IPS-15b (cell line): ENCODE data around the gene HMX1.

Experiments used
- H3K27me3 ChIP-seq: one replicate; pipeline ENCODE4 v1.6.1; 2013; ENCODE audit warnings: low read length; ENCODE audit not compliant: control insufficient read depth, insufficient read depth
- H3K36me3 ChIP-seq: one replicate; pipeline ENCODE4 v1.6.1; 2013; ENCODE audit warnings: low read length; ENCODE audit not compliant: control insufficient read depth, insufficient read depth
- H3K4me1 ChIP-seq: one replicate; pipeline ENCODE4 v1.6.1; 2013; ENCODE audit warnings: mild to moderate bottlenecking, low read length; ENCODE audit not compliant: control insufficient read depth, insufficient read depth
- H3K4me3 ChIP-seq: one replicate; pipeline ENCODE4 v1.5.1; 2013; ENCODE audit warnings: low read depth, low read length
- H3K9ac ChIP-seq: one replicate; pipeline ENCODE4 v1.6.1; 2013; ENCODE audit warnings: low read depth, mild to moderate bottlenecking, low read length
- H3K9me3 ChIP-seq: one replicate; pipeline ENCODE4 v1.6.1; 2013; ENCODE audit warnings: mild to moderate bottlenecking, low read length; ENCODE audit not compliant: control insufficient read depth, insufficient read depth

Gene HMX1

GRCh38 chr4:8871417-8872401, at the start of gene HMX1:
TSS of gene HMX1 (minus strand) at chr4:8871839. CDS start at chr4:8871614, 225 bp downstream.
- peaks cover 93% of the 10 kb centered on the region for H3K27me3 ChIP-seq
- H3K4me1 ChIP-seq, result no peaks in the 10 kb centered on the region
- H3K9ac ChIP-seq, result no peak within 1 kb of the TSS
- H3K4me3 ChIP-seq, result peak within 1 kb of the TSS; percentile 35
- no peaks in the 10 kb centered on the region for H3K36me3 ChIP-seq
- H3K9me3 ChIP-seq, result no peaks in the 10 kb centered on the region

- Histone ChIP-seq H3K4me3 (no peak overlapping the region), H3K9me3 (no peaks in the 10 kb centered on the region), H3K9ac (no peak overlapping the region), H3K36me3 (no peaks in the 10 kb centered on the region), H3K4me1 (no peaks in the 10 kb centered on the region), H3K27me3 (peaks cover 15% of the 10 kb centered on the region)
These were observed 49.3 kb upstream of the HMX1 start for GRCh38 chr4:8920969-8921368.

- Histone ChIP-seq H3K9me3 (no peaks in the 10 kb centered on the region), H3K27me3 (peaks cover 15% of the 10 kb centered on the region), H3K4me1 (no peaks in the 10 kb centered on the region), H3K4me3 (no peak overlapping the region), H3K36me3 (no peaks in the 10 kb centered on the region), H3K9ac (no peak overlapping the region)
These were observed 48.8 kb upstream of the HMX1 start for GRCh38 chr4:8920289-8920965.

- peaks cover 15% of the 10 kb centered on the region for H3K27me3 ChIP-seq
- no peaks in the 10 kb centered on the region for H3K4me1 ChIP-seq
- no peaks in the 10 kb centered on the region for H3K9me3 ChIP-seq
- H3K36me3 ChIP-seq, result no peaks in the 10 kb centered on the region
- H3K9ac ChIP-seq, result no peak overlapping the region
- no peak overlapping the region for H3K4me3 ChIP-seq
These were observed 48.1 kb upstream of the HMX1 start for GRCh38 chr4:8919651-8920288.

GRCh38 chr4:8917868-8918783, 46.5 kb upstream of the HMX1 start:
- no peak overlapping the region for H3K4me3 ChIP-seq
- no peaks in the 10 kb centered on the region for H3K4me1 ChIP-seq
- no peaks in the 10 kb centered on the region for H3K36me3 ChIP-seq
- peaks cover 15% of the 10 kb centered on the region for H3K27me3 ChIP-seq
- no peak overlapping the region for H3K9ac ChIP-seq
- no peaks in the 10 kb centered on the region for H3K9me3 ChIP-seq

GRCh38 chr4:8917321-8917811, 45.7 kb upstream of the HMX1 start:
- Histone ChIP-seq H3K9me3 (no peaks in the 10 kb centered on the region), H3K4me1 (no peaks in the 10 kb centered on the region), H3K27me3 (peaks cover 15% of the 10 kb centered on the region), H3K4me3 (no peak overlapping the region), H3K9ac (no peak overlapping the region), H3K36me3 (no peaks in the 10 kb centered on the region)

- Histone ChIP-seq H3K36me3 (no peaks in the 10 kb centered on the region), H3K4me3 (no peak overlapping the region), H3K27me3 (peaks cover 15% of the 10 kb centered on the region), H3K4me1 (no peaks in the 10 kb centered on the region), H3K9ac (no peak overlapping the region), H3K9me3 (no peaks in the 10 kb centered on the region)
These were observed 45.3 kb upstream of the HMX1 start for GRCh38 chr4:8916906-8917305.

- Histone ChIP-seq H3K27me3 (peaks cover 15% of the 10 kb centered on the region), H3K36me3 (no peaks in the 10 kb centered on the region), H3K9me3 (no peaks in the 10 kb centered on the region), H3K9ac (no peak overlapping the region), H3K4me3 (no peak overlapping the region), H3K4me1 (no peaks in the 10 kb centered on the region)
These were observed 44.8 kb upstream of the HMX1 start for GRCh38 chr4:8916351-8916885.

- H3K27me3 ChIP-seq, result peaks cover 15% of the 10 kb centered on the region
- H3K36me3 ChIP-seq, result no peaks in the 10 kb centered on the region
- no peak overlapping the region for H3K9ac ChIP-seq
- no peaks in the 10 kb centered on the region for H3K9me3 ChIP-seq
- no peaks in the 10 kb centered on the region for H3K4me1 ChIP-seq
- H3K4me3 ChIP-seq, result no peak overlapping the region
These were observed 43.9 kb upstream of the HMX1 start for GRCh38 chr4:8915201-8916200.
